Subcutaneous adipose tissue (tissue), 4 donors: ENCODE measurements around the gene SLC6A17. TPM values are rescaled to one million over a fixed set of nuclear protein-coding genes. Genes with fewer than 3 reads are reported as not detected.

Experiments used
- CTCF ChIP-seq: fragments of 450-650 bp; IDR thresholded peaks from one replicate; pipeline ENCODE4 v1.5.1; 2016; ENCODE audit warnings: low read depth, mild to moderate bottlenecking, control low read depth, antibody characterized with exemption, moderate library complexity
- total RNA-seq, 4 donors: library from RNA; depleted of rRNA; stranded (reverse); fragments of >200 nt; gene quantifications; one replicate each; pipeline ENCODE4 v1.1.0, GENCODE V29; 2016

Gene SLC6A17
- total RNA-seq, 4 donors from 2014 or later: under 0.01 TPM; not detected in 3

- TF ChIP-seq CTCF: no peak
Measured at GRCh38 chr1:110223581-110223980, 73.3 kb downstream of the SLC6A17 start.

GRCh38 chr1:110224240-110224995, 74.1 kb downstream of the SLC6A17 start:
- no peak for TF ChIP-seq CTCF

GRCh38 chr1:110225212-110225611, 74.9 kb downstream of the SLC6A17 start:
- no peak for TF ChIP-seq CTCF

GRCh38 chr1:110225756-110226404, 75.6 kb downstream of the SLC6A17 start:
- no peak for TF ChIP-seq CTCF

- no peak for TF ChIP-seq CTCF
Measured at GRCh38 chr1:110227774-110228173, 77.5 kb downstream of the SLC6A17 start.

- no peak for TF ChIP-seq CTCF
Measured at GRCh38 chr1:110228381-110228780, 78.1 kb downstream of the SLC6A17 start.

GRCh38 chr1:110228869-110229268, 78.6 kb downstream of the SLC6A17 start:
- TF ChIP-seq CTCF: no peak
